Measurements from ENCODE around the gene MALRD1.

GRCh38 chr10:19003341-19003740, 45.3 kb upstream of the MALRD1 start:
- no peak for TF ChIP-seq POLR2A (IDR thresholded peaks at IDR 0.05)
- no peak for TF ChIP-seq CTCF (IDR thresholded peaks at IDR 0.05)
